Right hindlimb (tissue), 1 donor: ENCODE measurements around the gene ABCC10.
"Not testable (repeated sequence)": the region's sequence is repeated elsewhere in the genome, so short reads cannot be mapped to it uniquely, and the experiment has no call there.

Source experiments
- DNase-seq: peaks from one replicate; pipeline ENCODE4 v3.0.0-alpha.2; 2018

The ABCC10 gene, protein sequence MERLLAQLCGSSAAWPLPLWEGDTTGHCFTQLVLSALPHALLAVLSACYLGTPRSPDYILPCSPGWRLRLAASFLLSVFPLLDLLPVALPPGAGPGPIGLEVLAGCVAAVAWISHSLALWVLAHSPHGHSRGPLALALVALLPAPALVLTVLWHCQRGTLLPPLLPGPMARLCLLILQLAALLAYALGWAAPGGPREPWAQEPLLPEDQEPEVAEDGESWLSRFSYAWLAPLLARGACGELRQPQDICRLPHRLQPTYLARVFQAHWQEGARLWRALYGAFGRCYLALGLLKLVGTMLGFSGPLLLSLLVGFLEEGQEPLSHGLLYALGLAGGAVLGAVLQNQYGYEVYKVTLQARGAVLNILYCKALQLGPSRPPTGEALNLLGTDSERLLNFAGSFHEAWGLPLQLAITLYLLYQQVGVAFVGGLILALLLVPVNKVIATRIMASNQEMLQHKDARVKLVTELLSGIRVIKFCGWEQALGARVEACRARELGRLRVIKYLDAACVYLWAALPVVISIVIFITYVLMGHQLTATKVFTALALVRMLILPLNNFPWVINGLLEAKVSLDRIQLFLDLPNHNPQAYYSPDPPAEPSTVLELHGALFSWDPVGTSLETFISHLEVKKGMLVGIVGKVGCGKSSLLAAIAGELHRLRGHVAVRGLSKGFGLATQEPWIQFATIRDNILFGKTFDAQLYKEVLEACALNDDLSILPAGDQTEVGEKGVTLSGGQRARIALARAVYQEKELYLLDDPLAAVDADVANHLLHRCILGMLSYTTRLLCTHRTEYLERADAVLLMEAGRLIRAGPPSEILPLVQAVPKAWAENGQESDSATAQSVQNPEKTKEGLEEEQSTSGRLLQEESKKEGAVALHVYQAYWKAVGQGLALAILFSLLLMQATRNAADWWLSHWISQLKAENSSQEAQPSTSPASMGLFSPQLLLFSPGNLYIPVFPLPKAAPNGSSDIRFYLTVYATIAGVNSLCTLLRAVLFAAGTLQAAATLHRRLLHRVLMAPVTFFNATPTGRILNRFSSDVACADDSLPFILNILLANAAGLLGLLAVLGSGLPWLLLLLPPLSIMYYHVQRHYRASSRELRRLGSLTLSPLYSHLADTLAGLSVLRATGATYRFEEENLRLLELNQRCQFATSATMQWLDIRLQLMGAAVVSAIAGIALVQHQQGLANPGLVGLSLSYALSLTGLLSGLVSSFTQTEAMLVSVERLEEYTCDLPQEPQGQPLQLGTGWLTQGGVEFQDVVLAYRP (N-terminal part only)

DNA sequence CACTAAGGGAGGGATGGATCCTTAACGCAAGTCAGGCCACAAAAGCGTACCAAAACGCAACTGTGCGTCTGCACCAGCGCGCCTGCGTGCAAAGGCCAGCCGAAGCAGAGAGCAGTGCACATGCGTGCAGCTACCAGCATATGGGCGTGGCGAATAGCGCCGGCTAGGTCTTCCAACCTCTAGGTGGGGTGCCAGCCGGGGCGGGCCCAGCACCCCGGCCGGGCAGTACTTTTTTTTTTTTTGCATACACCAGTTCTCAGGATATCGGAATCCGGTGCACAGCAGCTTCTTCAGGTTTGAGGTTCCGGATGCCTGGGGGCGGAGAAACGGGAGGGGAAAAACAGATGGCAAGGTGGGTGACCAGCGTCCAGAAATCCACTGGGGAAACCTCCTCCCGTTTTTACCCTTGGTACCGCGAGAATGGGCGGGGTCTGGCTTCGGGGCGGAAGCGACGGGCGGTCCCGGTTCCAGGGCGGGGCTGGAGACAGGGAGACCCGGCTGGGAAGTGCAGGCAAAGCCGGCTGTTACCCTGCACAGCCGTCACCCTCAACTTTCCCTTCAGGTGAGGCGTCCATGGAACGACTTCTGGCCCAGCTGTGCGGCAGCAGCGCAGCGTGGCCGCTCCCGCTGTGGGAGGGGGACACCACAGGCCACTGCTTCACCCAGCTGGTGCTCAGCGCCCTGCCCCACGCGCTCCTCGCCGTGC is at the start of gene ABCC10:
TSS of gene ABCC10 (plus strand) at position 136 of the 706 bp plus-strand sequence. CDS start at position 574, 438 bp downstream.
- peak; percentile 97 for DNase-seq

DNA sequence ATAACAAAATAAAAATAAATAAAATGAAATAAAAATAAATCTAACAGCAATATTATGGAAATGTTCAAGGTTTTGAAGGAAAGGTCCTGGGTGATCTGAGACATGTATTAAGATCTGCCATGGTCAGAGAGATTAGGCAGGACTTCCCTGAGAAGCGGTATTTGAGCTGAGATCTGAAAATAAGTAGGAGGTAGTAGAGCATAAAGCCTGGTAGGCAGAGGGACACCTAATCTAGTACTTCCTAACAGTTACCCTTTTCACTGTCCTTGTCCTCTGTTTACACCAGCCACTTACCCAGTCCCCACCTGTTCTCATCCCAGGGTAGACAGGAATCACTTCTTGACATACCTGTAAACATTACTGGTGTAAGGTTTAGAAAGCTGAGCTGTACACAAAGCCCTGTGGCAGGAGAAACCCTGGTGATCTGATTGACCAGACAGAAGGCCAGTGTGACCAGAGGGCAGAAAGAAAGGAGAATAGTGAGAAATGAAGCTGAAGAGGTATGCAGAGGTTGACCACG is 49.6 kb upstream of the ABCC10 start:
- DNase-seq = no peak

DNA sequence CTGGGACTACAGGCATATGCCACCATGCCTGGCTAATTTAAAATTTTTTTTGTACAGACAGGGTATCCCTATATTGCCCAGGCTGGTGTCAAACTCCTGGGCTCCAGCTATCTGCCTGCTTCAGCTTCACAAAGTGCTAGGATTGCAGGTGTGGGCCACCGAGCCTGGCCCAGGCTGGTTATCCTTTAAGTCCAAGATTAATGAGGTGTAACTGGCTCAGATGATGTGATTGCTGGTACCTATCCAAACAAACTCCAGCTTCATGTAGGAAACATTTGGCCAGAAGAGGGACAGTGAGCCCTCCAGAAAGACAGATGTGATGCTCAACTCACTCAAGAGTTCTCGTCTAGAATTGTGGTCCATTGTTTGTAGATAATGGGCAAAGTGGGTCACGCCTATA is 48.7 kb upstream of the ABCC10 start:
- DNase-seq = no peak

DNA sequence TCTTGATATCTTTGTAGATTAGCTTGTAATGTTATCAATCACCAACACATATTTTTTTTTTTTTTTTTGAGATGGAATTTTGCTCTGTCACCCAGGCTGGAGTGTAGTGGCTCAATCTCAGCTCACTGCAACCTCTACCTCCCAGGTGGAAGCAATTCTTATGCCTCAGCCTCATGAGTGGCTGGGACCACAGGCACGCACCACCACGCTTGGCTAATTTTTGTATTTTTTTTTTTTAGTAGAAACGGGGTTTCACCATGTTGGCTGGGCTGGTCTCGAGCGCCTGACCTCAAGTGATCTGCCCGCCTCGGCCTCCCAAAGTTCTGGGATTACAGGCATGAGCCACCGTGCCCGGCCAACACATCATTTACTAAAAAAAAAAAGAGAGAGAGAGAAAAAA is 46.5 kb upstream of the ABCC10 start:
- not testable (repeated sequence) for DNase-seq

DNA sequence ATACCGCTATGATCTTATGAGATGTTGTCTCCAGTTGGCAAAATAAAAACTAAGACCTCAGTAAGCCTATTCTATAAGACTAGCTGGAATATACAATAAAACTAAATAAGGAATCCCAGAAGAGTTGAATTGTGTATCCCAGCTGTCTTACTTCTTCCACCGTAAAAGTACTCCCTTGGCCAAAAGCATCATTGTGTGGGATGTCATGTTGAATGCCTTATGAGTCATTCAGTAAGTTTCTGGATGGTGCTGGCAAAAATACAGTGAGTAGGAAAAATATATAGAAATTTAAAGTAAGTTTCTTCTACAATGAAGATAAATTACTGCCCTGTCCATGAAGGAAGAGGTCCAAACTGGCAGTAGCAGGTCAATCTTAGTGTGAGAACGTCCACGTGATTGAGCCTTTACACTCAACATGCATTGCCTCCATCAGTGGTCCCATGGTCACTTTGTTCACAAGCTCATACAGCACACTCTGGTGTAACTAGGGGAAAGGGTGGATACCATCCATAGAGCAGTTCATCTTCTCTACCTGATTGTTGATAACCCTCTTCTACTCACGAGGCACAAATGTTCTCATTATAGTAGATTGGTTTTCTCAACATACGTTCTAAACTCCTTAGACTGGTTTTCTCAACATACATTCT is 44.2 kb upstream of the ABCC10 start:
- DNase-seq = no peak

DNA sequence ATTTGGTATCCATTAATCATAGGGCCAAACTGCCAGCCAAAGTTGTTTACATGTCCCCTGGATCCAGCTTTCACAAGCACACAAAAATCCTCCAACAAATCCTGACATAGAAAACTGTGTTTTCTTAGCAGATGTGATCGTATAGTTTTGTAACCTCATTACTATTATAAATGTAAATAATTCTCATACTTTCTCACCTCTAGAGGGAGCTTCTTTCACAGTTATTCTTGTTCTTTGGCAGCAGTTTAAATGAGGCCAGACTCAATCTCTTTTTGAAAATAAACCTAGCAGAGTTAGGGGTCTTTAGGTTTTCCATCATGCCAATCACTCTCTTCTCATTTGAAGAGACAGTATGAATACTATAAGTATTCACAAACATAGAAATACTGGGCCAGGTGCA is 40.8 kb upstream of the ABCC10 start:
- no peak for DNase-seq

DNA sequence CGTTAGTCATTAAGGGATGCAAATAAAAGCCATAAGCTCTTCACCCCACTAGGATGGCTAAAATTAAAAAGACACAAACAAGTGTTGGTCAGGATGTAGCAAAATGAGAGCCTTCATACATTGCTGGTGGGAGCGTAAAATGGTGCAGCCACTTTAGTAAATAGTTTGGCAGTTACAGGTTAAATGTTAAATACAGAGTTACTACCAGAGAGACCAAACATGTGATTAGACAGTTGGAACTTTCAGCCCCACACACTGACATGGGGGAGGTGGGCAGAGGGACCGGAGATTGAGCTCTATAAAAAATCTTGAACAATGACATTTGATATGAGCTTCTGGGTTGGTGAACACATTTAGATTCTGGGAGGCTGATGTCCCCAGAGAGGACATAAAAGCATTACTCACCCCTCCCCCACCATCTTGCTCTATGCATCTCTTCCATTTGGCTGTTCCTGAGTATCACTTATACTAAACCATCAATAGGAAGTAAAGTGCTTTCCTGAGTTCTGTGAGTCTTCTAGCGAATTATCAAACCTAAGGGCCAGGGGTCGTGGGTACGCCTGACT is 37.5 kb upstream of the ABCC10 start:
- DNase-seq = no peak

DNA sequence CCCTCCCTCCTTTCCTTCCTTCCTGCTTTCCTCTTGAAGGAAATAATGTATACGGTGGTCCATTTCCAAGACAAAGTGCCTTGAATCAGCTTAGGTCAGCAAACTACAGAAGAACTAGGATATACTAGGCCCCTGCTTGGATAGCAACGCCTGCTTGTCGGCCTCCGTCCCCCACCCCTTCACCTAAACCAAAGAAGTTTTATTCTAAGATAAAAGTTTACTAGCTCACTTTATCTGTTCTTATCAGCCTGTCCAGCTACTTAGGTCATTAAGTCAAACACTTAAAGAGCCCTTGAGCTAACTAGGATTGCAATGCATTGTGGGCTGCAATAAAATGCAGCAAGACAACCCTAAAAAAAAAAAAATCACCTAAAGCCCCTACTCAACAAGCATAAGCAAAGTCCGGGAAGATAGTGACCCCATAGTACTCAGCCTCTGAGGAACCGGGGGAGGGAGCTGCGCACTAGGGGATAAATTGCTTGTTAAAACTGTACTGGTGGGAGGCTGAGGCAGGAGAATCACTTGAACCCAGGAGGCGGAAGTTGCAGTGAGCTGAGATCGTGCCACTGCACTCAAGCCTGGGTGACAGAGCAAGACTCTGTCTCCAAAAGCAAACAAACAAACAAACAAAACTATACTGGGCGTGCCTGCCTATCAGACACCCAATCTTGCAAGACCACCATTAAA is 36.4 kb upstream of the ABCC10 start:
- not testable (repeated sequence) for DNase-seq

DNA sequence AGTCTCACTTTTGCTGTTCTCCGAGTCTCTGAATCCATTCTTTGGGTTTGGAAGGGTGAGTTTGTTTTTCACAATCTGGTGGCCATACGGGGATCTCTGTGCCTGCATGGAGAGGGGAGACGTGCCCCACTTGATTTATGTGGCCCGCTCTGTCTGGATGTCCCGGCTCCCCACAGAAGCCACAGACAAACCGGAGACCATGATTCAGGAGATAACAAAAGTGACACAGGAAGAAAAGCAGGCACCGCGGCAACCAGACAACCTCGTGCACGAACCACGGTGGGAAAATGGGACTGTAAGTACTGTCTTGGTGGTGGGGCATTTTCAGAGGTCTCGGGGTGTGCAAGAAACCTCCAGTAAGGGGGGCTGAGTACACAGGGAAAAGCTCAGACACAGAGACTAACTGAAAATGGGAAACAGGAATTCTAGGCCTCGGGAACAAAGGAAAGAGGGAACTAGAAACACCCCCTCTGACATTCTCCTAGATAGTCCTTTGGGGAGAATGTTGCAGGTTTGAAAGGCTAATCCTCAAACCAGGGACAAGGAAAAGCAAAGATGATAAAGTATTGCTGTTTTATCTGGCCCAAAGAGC is 35.8 kb upstream of the ABCC10 start:
- DNase-seq = no peak

DNA sequence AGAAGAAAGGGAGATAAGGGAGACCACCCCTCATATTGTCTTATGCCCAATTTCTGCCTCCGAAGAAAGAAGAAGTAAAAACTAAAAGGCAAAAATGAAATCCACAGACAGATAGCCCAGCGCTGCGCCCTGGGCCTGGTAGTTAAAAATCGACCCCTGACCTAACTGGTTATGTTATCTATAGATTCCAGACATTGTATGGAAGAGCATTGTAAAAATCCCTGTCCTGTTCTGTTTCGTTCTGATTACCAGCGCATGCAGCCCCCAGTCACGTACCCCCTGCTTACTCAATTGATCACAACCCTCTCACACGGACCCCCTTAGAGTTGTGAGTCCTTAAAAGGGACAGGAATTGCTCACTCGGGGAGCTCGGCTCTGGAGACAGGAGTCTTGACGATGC is 34.2 kb upstream of the ABCC10 start:
- not testable (repeated sequence) for DNase-seq

DNA sequence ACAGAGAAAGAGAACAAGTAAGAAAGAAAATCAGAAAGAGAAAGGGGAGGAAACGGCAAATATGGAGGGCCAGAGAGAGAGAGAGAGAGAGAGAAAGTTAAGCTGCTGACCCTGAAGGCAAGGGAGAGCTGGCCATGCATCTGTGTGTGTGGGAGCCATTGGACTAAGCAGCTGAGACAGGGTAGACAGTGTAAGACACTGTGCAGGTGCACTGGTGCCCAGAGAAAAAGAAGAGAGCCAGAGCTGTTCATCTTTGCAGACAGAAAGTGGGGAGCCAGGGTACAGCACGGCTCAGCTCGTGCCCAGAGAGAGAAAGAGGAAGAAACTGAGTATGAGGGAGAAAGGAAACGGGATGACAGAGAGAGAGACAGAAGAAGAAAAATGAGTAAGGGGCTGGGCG is 33.7 kb upstream of the ABCC10 start:
- no peak for DNase-seq

DNA sequence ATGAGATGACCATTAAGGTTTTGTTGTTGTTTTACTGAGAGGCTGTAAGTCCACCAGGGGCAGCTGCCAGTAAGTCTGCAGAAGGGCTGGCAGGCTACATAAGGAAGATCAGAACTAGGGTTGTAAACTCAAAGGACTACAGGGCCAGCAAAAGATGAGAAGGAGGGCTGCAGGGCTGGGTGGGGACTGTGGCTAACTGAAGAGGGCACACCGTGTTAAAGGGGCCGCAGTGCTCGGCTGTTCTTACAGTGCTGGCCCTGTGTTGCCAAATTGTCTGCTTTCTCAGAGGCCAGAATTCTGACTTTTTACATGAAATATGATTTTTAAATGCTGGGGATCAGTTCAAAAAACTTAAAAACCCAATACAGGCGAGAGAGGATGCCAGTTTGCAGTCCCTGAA is 32.4 kb upstream of the ABCC10 start:
- no peak for DNase-seq

DNA sequence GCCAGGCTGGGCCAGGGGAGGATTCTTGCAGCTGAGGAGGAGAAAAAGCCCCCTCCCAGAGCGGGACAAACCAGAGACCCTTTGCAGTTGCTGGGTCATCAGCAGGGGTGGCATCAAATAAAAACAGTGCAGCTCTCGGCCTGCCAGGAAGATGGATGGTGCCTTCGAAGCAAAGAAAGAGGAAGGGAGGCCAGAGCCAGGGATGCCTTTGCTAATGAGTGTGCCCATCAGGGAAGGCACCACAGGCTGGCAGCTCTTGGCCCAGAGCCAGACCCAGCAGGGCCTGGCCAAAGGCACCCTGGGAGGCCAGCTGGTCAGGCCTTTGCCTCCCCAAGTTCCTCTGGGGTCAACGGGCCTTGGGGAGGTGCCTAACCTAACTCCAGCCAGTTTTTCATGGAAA is 31.6 kb upstream of the ABCC10 start:
- DNase-seq = no peak

DNA sequence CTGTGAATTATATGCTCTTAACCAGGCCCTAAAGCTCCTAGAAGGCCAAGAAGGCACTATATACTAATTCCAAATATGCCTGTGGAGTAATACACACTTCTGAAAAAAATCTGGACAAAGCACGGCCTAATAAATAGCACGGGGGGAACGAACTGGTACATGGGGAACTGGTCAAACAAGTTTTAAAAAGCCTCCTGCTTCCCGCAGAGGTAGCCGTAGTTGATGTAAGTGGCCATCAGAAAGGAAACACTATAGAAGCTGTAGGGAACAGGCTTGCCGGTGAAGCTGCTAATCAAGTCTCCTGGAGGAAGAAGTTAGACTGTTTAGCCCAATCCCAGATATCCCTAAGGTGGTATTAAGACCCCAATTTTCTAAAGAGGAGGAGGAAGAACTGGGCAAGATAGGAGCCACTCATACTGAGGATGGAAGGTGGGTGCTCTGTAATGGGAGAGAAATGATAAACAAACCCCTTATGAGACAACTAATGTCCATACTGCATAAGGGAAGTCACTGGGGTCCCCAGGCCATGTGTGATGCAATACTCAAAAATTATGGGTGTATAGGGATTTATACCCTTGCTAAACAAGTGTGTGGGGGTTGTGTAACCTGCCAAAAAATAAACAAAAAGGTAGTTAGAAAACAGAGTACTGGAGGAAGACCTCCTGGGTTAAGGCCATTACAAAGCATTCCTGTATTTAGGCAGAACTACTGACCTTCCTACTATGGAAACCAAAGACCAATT is 30.8 kb upstream of the ABCC10 start:
- DNase-seq = no peak

DNA sequence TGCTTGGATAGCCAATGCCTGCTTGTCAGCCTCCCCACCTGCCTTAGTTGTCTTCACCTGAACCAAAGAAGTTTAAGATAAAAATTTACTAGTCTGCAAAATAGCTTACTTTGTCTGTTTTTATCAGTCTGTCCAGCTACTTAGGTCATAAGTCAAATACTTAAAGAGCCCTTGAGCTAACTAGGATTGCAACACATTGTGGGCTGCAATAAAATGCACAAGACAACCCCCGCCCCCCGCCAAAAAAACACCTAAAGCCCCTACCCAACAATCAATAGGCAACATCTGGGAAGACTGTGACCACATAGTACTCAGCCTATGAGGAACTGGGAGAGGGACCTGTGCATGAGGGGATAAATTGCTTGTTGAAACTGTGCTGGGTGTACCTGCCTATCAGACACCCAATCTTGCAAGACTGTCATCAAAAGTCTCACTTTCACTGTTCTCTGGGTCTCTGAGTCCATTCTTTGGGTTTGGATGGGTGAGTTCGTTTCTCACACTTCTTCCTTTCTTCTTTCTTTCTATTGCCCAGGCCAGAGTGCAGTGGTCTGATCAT is 27.3 kb upstream of the ABCC10 start:
- no peak for DNase-seq

DNA sequence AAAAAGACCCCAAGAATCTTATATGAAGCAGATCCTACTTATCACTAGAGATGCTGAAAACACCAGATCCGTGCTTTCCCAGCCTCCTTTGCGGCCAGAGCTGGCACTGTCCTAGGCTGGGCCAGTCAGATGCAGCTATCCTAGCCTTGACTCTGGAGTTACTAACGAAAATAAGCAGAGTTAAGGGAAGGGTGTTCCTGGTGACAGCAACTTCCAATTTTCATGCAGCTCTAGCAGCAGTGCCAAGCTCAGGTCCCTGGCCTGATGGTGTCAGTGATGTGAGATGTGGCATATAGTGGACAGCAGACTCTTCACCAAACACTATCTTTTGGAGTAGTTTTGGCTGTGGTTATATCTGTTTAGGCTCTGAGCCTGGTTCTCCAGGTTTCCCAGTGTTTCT is 25.6 kb upstream of the ABCC10 start:
- no peak for DNase-seq

DNA sequence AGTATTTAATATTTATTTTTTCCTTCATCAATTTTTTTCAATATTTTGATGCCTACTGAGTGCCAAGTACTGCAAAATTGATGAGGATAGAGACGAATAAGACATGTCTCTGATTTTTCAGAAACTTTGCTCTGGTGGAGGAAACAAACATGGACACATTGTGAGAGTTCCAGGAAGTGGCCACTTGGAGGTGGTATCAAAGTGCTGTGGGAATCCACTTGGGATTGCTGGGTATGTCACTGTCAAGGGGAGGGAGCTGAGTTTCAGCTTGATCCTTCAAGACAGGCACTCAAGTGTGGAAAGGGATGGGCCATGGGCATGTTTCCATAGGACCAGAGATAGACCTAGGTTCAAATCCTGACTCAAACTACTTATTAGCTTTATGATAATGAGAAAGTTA is 24.5 kb upstream of the ABCC10 start:
- no peak for DNase-seq

DNA sequence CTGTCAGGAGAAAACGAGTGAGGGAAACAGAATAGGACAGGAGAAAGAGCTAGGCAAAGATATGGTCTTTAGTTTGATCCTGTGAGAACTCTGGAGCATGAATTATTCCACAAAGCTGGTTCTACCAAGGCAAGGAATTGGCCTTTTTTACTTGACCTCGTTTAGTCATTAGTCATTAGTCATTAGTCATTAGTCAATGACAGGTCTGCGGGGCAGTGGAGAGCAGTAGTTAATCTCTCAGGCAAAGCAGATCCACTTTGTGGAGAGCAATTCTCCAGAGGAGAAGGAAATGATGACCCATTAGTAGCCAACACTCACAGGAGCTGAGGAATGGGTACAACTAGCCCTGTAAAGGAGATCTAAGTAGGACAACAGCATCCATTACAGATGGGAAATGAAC is 22.0 kb upstream of the ABCC10 start:
- DNase-seq = no peak

DNA sequence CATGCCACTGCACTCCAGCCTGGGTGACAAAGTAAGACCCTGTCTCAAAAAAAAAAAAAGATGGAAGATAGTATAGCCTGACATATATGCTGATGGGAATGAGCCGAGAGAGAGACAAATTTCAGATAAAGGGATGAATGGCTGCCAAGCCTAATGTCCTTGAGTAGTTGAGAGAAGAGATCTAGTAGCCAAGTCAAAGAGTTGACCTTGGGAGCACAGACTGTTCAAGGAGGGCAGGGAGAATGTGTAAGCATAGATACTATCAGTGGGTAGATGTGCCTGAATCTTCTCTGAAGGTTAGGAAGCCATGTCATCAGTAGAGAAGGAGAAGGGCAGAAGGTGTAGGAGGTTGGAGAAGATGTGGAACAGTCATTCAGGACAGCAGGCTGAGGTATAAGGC is 20.0 kb upstream of the ABCC10 start:
- DNase-seq = no peak
